C1 segment of cervical spinal cord (tissue), 14 donors: ENCODE measurements around the gene B4GALT3.
A peak's percentile ranks its signal among the peaks of the same experiment; 100 is the strongest.

ENCODE experiments used
- DNase-seq, 14 donors: peaks; one replicate each; lab custom pipeline; 2025; lab: John Stamatoyannopoulos, UW

B4GALT3 gene

DNA sequence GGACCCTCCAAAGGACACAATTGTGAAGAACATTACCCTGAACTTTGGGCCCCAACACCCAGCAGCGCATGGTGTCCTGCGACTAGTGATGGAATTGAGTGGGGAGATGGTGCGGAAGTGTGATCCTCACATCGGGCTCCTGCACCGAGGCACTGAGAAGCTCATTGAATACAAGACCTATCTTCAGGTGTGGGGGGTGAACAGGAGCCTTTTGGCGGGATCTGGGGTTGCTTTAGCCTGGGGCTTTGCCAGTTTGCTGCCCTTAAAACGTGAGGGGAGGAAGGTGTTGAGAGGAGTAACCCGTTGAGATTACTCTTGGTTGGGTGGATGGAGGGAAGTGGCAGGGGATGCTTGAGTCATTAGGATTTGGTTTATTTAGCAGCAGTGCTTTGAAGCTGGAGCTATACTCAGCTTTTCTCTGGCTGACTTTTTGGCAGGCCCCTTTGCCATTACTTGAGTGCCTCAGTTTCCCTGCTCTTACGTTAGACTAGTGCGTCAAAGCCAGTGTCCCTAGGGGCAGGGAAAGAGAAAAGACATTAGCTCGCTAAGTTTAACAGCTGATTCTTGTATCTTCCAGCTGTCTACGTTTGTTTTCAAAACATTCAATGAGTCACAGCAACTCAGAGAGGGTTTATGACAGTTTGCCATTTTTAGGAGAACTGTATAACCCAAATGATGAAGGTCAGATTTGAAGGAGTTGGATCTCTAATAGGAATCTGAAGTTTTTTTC is 29.3 kb upstream of the B4GALT3 start:
- no peak for DNase-seq

DNA sequence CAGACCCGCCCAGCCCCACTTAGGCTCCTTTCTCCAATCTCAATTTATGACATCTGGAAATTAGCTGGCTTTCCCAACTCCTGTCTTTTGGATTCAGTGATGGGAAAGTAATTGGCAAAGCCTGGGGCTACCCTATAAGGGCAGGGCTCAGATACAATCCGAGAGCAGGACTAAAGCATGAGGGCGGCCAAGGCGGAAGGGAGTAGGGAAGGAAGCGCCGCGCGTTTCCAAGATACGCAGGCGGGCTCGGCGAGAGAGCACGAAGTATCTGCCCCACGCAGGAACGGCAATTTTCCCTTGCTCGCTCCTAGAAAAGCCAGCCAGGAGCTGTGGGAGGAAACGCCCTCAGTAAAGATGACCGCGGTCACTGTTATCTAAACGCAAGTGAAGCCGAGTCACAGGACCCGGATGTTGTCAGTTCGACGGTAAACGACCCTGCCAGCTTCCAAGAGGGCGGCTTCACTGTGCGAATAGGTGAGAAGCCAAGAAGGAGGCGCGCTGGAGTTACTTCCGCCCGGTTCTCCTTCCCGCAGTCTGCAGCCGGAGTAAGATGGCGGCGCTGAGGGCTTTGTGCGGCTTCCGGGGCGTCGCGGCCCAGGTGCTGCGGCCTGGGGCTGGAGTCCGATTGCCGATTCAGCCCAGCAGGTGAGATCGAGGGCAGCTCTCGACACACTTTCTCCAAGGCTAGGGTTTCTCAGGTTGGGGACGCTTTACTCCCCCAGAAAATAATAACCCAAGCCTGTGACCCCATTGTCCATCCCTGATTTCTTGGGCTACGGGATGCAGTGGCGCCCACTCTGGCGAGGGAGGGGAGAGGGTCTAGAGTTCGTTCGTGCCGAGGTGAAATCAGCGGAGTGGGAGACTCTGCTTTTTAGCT is 24.8 kb upstream of the B4GALT3 start, which contains the start of gene NDUFS2:
TSS of gene NDUFS2 (plus strand) at position 532 of the 877 bp plus-strand sequence. CDS start at position 551, 19 bp downstream.
- DNase-seq = peak; percentile 75 to 98 (median 94)

- DNase-seq = peak in 8 of 14 donors; percentile 57 to 76 (median 66)
Observed at GRCh38 chr1:161200992-161201835, 23.9 kb upstream of the B4GALT3 start.

DNA sequence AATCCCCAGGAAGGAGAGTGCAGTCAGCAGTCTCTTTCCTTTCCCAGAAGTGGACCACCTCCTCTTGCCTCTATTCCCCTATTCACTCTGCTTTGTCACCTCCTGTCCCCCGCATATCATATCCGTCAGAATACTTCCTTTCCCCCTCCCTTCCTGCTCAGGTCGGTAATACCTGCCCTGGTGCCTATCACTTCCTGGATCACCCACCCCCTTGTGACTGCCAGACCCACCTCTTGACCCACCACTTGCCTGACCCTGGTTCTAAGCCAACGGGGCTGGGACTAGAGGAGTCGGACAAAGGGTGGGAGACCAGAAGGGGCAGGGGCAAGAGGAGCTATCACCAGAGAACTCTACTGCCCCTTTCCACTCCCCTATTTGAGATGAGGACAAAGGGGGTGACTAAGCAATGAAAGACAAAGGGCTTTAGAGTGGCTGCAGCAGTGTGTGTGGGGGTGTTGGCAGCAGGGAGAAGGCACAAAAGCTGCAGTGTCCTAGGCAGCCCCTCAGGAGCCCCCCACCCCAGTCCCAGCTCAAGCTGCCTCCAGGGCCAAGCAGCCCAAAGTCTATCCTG is 23.2 kb upstream of the B4GALT3 start:
- DNase-seq = peak in 12 of 14 donors; percentile 6 to 90 (median 71)

DNA sequence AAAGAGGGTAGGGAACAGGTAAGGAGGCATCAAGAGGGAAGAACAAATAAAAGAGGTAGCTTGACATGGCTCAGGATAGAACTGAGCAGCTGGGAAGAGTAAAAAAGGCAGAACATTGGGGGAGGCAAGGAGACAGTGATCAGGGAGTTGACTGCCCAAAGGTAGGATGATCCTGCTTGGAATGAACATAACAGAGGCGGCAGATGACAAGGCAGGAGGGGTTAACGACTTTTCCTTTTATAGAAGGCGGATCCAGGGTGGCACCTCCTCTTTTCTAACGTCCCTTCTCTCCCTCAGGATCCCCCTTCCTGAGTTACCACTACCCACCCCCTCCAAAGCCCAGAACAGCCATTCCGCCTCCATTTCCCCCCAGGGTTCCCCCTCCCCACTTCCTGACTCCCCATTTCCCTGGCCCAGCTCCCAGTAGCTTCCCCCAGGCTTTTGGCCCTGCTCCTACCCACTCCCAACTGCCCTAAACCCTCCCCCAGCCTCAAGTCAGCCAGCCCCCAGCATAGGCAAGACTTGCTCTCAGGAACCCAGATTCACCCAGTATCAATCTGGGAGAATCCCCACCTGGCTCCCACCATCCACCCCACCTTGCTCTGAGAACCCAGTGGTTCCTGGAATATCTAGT is 22.3 kb upstream of the B4GALT3 start:
- DNase-seq = peak in 5 of 14 donors; percentile 33 to 72 (median 40)

DNA sequence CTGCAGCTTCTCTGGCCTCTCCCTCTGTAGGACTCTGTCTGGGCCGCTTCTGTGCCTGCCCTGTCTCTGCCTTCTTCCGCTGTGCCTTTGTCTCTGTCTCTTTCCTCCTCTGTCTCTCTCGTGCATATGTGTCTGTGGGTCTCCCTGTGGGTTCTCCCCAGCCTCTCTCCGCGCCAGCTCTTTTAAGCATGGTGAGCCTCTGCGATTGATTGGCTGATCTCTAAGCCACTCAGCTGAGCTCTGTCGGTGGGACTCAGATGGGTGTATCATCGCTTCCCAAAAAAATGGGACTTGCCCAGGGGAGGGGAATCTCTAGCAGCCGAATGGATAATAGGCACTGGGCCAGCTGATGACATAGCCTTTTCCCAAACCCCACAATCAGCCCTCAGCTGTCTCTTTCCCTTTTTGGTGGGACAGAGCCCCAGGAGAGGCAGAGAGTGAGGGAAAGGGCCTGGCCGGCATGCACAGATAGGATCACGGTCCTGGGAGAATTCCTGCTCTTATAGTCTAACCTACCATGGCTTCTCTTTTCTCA is 21.7 kb upstream of the B4GALT3 start, which contains the start of gene ADAMTS4:
TSS of gene ADAMTS4 (minus strand) at position 158 of the 535 bp plus-strand sequence. CDS start 427 bp downstream, outside the sequence.
- peak in 12 of 14 donors; percentile 13 to 85 (median 73) for DNase-seq

DNA sequence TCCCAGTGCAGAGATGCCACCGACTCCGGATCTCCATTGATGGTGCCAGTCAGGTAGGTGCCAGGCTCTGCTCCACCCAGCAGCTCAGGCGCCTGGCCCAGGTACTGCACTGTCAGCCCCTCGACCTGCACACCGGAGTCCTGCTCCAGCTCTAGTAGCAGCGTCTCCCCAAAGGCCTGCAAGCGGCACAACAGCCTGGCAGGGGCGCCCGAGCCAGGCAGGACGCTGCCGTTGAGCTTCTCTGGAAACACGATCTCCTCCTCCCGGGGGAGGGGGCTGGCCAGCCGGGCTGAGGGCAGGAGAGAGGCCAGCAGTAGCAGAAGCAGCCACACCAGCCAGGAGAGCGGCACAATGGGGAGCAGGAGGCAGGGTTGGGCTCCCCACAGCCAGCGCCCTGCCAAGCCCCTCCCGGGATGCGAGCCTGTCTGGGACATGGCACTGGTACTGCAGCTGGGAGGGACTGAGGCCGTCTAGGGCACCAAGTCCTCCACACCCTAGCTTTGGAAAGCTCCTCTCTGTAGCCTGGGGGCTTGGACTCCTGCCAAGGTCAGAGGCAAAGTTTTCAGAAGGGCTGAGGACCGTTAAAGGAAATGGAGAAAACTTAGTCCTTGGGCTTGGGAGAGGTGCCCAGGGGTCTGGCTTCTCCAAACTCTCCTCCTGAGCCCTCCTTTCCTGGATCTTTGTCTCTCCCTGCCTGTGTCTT is 21.0 kb upstream of the B4GALT3 start:
- peak in 9 of 14 donors; percentile 27 to 73 (median 54) for DNase-seq

GRCh38 chr1:161197560-161198193 is 20.4 kb upstream of the B4GALT3 start:
- peak in 2 of 14 donors; percentile 21 to 38 for DNase-seq

- DNase-seq = peak in 4 of 14 donors; percentile 4 to 44 (median 30)
Observed at GRCh38 chr1:161196521-161197451, 19.5 kb upstream of the B4GALT3 start.

DNA sequence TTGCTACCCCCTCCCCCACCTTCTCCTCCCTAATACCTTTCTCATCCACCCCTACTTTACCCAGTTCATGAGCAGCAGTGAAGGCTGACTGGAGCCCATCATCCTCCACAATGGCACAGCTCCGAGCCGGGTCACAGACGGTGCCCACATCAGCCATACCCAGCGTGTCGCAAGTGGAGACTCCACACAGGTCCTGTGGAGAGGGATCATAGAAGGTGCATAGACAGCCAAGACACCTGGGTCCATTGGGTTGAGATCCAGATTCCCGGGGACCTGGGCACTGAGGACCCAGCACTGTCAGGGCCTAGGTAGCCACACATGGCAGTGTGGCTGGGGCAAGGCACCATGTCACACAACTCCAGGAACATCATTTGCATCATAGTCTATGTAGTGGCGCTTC is 18.8 kb upstream of the B4GALT3 start:
- no peak for DNase-seq

DNA sequence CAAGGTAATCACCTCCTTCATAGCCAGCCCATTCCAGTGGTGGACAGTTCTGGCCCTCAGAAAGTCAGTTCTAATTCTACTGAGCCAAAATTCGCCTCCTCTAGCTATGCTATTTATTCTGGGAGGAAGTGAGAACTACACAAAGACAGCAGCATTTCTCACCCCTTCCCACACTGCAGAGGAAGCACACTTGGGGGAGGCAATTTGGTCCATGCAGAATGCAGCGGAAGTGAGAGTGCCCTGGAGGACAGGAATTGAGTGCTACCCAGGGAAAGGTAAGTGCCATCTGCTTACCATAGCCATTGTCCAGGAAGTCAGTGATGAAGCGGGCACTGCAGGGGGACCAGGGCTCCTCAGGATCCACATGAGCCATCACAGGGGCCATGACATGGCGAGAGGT is 17.9 kb upstream of the B4GALT3 start:
- DNase-seq = peak in 4 of 14 donors; percentile 16 to 37 (median 24)

- DNase-seq = peak in 12 of 14 donors; percentile 11 to 88 (median 72)
Observed at GRCh38 chr1:161193561-161194235, 16.4 kb upstream of the B4GALT3 start.

DNA sequence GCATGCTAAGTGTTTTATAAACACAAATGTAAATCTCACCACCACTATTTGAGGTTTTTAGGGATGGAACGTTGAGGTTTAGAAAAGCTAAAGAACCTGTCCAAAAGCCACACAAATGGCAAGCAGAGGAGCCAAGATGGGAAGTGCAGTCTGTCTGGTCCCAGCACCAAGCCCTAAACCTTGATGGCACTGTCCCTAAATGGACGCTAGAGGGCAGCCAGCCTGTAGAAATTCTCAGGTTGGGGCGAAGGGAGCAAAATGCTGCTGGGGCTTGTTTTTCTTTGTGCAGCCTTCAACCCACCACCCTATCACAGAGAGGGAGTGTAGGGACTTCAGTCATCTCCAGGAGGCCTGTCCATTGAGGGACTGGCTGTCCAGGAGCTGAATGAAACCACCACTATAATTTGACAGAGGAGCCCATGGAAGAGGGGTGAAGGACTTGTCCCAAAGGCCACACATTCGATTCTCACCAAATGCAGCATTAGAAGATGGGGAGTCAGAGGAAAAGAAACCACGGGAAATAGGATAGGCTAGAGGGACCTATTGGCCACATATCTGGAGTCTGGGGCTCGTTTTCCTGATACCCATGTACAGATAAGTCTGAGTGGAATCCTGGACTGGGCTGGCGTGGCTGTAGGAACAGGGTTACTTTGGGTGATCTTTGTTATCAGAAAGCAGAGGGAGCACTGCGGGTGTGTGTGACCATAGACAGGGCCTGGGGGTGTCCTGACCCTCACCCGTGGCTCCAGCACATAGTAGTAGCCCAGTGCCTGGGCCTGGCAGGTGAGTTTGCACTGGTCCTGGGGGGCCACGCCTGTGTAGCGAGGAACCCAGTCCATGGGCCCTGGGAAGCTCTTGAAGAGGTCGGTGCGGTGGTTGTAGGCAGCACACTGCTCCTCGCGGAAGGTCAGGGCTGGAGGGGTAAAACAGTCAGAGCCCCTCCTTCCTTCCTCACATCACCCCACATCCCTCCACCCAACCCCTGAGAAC is 15.5 kb upstream of the B4GALT3 start:
- peak in 10 of 14 donors; percentile 6 to 63 (median 44) for DNase-seq

GRCh38 chr1:161191971-161192370 is 14.7 kb upstream of the B4GALT3 start:
- DNase-seq = peak in 1 of 14 donors; percentile 15

DNA sequence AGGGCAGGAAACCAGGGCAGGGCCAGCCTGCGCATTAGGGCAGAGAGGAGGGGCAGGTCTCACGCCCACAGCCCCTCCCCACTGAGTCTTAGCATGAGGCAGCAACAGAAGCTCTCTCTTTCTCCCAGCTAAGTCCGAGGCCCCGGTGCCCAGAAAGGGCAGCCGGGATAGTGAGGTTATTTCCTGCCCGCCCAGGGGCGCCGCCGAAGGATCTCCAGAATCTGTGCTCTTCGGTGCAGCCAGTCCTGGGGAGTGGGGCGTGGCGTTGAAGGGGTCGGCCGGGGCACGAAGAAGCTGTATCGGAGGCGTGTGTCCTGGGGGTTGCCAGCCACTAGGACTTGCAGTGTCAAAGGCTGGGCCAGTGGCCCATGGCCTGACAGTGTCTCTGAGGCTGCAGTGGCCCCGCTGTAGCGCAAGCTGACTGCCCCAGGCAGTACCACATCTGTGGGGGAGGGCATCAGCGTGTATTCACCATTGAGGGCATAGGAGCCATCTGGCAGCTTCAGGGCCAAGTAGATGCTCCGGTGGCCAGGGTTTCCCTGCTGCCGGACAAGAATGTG is 13.7 kb upstream of the B4GALT3 start:
- peak in 5 of 14 donors; percentile 14 to 47 (median 31) for DNase-seq

- no peak for DNase-seq
Observed at GRCh38 chr1:161189036-161189435, 11.7 kb upstream of the B4GALT3 start.
